ENCODE data around the gene SPTBN4.
"Not testable (repeated sequence)": the region's sequence is repeated elsewhere in the genome, so short reads cannot be mapped to it uniquely, and the experiment has no call there.

SPTBN4 gene

GRCh38 chr19:40560092-40560507, 93.3 kb downstream of the SPTBN4 start:
- no peak for DNase-seq (ENCODE audit: low read depth, low spot score)

GRCh38 chr19:40561947-40562346, 95.1 kb downstream of the SPTBN4 start:
- no peak for DNase-seq (ENCODE audit: low read depth, low spot score)

GRCh38 chr19:40564535-40564934, 97.7 kb downstream of the SPTBN4 start:
- not testable (repeated sequence) for DNase-seq (ENCODE audit: low read depth, low spot score)

GRCh38 chr19:40565355-40565754, 98.6 kb downstream of the SPTBN4 start:
- no peak for DNase-seq (ENCODE audit: low read depth, low spot score)

GRCh38 chr19:40565910-40566495, 99.2 kb downstream of the SPTBN4 start:
- DNase-seq (ENCODE audit: low read depth, low spot score), result no peak

GRCh38 chr19:40567040-40567749, 100.4 kb downstream of the SPTBN4 start:
- no peak for DNase-seq (ENCODE audit: low read depth, low spot score)

- DNase-seq (ENCODE audit: low read depth, low spot score), result no peak
Observed at GRCh38 chr19:40567750-40568494, 101.1 kb downstream of the SPTBN4 start.

- DNase-seq (ENCODE audit: low read depth, low spot score), result peak; percentile 98
Observed at GRCh38 chr19:40570313-40571004, 103.7 kb downstream of the SPTBN4 start.

GRCh38 chr19:40571005-40571318, 104.2 kb downstream of the SPTBN4 start:
- no peak for DNase-seq (ENCODE audit: low read depth, low spot score)

GRCh38 chr19:40571831-40572495, 105.2 kb downstream of the SPTBN4 start:
- DNase-seq (ENCODE audit: low read depth, low spot score), result no peak

- DNase-seq (ENCODE audit: low read depth, low spot score), result no peak
Observed at GRCh38 chr19:40575326-40575725, 108.5 kb downstream of the SPTBN4 start.

GRCh38 chr19:40576151-40576584, 109.4 kb downstream of the SPTBN4 start:
- DNase-seq (ENCODE audit: low read depth, low spot score), result no peak

GRCh38 chr19:40576585-40577451, 110.0 kb downstream of the SPTBN4 start, which contains the start of gene SHKBP1:
TSS of gene SHKBP1 (plus strand) at chr19:40576873. CDS start at chr19:40576900, 27 bp downstream.
- DNase-seq (ENCODE audit: low read depth, low spot score), result peak; percentile 84

- DNase-seq (ENCODE audit: low read depth, low spot score), result no peak
Observed at GRCh38 chr19:40578442-40578908, 111.7 kb downstream of the SPTBN4 start.

- DNase-seq (ENCODE audit: low read depth, low spot score), result no peak
Observed at GRCh38 chr19:40580619-40581018, 113.8 kb downstream of the SPTBN4 start.

- no peak for DNase-seq (ENCODE audit: low read depth, low spot score)
Observed at GRCh38 chr19:40581531-40581930, 114.7 kb downstream of the SPTBN4 start.

- DNase-seq (ENCODE audit: low read depth, low spot score), result no peak
Observed at GRCh38 chr19:40582467-40582866, 115.7 kb downstream of the SPTBN4 start.

- no peak for DNase-seq (ENCODE audit: low read depth, low spot score)
Observed at GRCh38 chr19:40583283-40583682, 116.5 kb downstream of the SPTBN4 start.

- DNase-seq (ENCODE audit: low read depth, low spot score), result no peak
Observed at GRCh38 chr19:40584007-40584406, 117.2 kb downstream of the SPTBN4 start.

- DNase-seq (ENCODE audit: low read depth, low spot score), result no peak
Observed at GRCh38 chr19:40585241-40585981, 118.6 kb downstream of the SPTBN4 start.
